C4-2B (cell line): ENCODE results near the gene OTC.

ENCODE experiments used
- CTCF ChIP-seq: fragments of 450-650 bp; conservative IDR thresholded peaks from 2 replicates; pipeline ENCODE4 v1.5.1; 2017; ENCODE audit warnings: mild to moderate bottlenecking
- ZFX ChIP-seq: fragments of 450-650 bp; IDR thresholded peaks from 2 replicates; pipeline ENCODE4 v1.6.1; 2017

GRCh38 chrX:38326086-38326485 lies 26.3 kb upstream of the OTC start:
- TF ChIP-seq CTCF (no peak), ZFX (no peak)
